Left forelimb (tissue), 1 donor: Measurements from ENCODE around the gene LAMA2.

Source experiments
- DNase-seq: peaks from one replicate; pipeline ENCODE4 v3.0.0-alpha.2; 2018; ENCODE audit warnings: low spot score

Gene LAMA2

DNA sequence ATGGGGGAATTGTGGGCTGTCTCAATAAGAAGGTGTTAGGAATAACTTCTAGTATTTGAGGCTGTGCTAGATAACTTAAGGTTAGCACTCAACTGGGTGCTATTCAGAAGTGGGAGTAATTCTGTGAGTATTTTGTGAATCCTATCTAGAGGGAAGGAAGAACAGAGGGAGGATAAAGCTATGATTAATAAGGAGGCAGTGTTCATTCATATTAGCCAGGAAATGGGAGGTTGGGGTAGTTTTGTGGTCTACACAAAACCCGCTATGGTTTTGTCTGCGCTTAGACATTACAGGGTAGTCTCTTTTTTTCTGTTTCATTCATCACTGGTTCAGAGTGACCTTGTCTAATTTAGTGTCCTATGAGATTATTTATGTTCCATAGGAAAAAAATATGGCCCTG is 486.0 kb downstream of the LAMA2 start:
- no peak for DNase-seq

DNA sequence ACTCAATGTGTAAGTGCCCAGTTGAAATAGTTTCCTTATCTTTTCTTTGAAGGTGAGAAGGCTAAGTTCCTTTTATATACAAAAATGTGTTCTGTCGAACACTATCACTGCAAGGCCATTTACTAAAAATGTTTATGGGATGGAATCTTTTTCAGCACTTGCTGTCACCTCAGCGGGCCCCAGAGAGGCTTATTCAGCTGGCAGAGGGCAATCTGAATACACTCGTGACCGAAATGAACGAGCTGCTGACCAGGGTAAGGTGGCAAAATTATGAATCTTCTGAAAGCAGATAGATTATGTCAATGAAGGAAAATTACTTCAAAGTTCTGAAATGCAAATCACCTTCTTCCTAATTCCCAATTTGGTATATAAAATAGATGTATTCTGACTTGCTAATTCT is 486.8 kb downstream of the LAMA2 start:
- DNase-seq = no peak

DNA sequence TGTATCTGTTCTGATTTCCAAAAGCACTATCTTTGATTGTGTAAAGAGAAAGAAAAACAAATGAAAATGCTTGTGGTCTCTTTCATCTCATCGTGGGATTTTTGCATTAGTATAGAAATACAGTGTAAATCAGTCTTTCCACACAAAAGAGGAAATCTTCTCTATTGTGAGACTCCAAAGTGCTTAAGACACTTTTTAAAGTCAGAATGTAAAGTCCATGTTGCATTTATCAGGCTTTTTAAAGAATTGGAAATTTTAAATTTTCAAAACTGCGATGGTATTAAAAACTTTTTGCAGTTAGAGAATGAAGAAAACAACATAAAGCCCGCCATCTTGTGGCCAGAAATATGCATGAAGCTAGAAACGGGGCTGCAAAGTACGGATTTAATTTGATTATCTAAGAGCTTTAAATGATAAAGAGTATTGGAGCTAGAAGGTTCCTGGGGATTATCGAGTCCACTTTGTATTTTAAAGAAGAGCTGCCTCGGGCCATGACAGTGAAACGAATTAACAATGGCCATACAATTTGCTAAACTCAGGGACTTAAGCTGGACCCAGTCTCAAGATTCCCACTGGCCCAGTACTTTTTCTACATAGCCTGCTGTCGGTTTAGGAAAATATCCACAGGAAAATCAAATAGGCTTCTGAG is 487.5 kb downstream of the LAMA2 start:
- DNase-seq = no peak

DNA sequence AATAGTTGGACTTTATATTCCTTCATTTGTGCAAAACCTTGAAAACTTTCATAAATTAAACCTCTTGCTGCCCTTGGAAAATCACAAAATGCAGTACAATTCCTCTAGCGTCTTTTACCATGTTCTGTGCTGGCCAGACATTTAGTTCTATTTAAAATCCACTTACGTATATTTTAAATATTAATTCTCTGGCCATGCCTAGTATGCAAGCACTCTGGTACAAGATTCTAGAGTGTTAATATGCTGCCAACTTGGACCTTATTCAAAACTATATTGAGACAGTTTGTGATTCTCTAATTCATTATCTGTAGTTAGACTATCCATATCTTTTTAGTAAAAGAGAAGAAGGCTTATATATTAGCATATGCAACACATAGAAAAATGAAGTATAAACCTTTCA is 498.9 kb downstream of the LAMA2 start:
- DNase-seq = no peak

DNA sequence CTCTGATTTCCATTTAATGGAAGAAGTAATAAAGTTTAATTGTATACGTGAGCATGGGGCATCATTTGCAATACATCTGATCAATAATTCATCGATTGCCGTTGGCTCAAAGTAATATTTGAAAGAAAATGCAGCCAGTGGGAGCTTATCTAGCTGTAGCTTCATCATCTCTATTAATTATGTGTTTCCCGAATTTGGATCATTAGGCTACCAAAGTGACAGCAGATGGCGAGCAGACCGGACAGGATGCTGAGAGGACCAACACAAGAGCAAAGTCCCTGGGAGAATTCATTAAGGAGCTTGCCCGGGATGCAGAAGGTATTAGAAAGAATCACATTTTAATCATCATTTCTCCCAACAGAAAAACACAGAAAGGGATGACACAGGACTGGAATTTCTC is 500.0 kb downstream of the LAMA2 start:
- no peak for DNase-seq

DNA sequence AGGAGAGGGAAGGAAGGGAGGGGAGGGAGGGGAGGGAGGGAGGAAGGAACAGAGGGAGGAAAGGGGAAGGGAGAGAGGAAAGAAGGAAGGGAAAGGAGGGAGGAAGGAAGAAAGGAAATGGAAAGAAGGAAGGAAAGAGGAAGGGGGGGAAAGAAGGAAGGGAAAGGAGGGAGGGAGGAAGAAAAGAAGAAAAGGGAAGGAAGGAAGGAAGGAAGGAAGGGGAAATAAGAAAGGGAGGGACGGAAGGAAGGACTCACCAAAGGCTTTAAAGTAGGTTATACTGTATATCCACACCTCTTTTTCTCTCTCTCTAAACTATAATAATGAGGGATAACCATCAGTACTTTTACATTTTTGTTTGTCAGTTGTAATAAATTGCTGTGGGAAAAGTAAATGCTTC is 502.2 kb downstream of the LAMA2 start:
- DNase-seq = no peak

DNA sequence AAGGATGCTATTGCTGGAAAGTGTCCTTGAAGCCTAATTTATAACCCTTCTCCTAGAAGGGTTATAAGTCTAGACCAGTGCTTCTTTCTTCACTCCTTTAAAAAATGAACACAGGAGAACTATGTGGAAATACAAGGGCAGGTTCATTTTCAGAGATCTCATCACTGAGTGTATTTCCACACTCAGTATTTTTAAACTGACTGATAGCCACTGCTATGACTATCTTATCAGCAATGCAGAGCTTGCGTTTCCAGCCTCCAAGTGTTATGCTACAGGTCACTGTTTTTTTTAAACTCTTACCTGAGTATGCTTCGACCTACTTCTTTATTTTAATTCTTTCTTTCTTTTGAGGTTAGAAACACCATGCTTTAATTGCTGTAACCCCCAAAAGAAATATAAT is 508.0 kb downstream of the LAMA2 start:
- DNase-seq = no peak

DNA sequence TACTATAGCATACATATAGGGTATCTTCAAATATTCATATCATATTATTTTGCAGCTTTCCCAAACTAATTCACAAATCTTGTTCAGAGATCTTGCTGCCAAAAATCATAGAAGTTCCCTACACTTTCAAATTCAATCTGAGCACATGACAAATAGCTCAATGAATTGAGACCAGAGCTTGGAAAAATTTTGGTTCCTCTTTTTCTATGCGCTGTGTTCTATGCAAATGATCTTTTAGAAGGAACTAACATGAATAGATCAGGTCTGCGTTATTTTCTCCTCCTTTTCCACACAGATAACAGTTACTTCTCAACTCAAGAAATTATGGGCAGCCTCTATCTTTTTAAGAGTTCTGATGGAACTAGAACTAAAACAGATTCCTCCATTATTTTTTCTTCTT is 510.7 kb downstream of the LAMA2 start:
- no peak for DNase-seq

DNA sequence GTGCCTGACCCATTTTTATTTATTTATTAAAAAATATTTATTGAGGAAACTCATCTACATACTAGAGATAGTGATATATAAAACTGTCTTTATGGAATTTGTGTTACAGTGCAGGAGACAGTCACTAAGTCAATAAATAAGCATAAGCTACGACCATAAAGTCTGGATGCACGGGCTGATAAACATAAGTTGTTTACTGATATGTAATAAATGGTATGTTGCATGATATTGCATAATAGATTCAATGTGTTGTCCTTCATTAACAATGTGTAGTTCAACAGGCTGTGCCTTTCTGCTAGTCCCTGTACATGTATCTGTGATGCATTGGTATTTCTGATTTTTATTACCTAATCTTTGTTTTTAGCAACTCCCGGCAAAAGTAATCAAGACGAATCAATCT is 515.8 kb downstream of the LAMA2 start:
- DNase-seq = no peak

DNA sequence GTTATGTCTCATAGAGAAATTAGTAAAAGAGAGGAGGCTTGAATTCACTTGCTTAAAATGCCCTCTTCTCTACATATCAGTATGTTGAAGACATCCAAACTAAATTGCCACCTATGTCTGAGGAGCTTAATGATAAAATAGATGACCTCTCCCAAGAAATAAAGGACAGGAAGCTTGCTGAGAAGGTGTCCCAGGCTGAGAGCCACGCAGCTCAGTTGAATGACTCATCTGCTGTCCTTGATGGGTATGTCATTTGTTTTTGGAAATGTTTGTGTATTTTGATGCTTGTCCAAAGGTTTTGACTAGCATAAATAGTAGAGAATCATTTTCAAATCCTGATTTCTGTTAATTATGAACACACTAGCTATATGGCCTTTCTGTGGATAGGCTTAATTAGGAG is 519.3 kb downstream of the LAMA2 start:
- no peak for DNase-seq

DNA sequence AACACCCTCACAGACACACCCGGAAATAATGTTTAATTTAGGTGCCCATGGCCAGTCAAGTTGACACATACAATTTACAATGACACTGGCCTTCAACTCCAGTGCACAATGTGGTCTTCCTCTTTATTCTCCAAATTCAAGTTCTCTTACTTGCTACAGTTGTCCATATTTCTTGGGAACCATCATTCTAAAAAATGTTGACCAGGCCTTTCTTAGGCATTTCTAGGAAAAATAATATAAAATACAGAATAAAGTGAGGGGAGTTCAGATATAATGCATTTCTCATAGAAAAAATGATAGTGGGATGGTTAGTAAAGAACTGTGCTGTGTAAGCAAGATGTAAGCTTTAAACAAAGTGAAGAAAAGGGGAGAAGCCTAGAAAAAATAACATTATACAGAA is 528.2 kb downstream of the LAMA2 start:
- no peak for DNase-seq

DNA sequence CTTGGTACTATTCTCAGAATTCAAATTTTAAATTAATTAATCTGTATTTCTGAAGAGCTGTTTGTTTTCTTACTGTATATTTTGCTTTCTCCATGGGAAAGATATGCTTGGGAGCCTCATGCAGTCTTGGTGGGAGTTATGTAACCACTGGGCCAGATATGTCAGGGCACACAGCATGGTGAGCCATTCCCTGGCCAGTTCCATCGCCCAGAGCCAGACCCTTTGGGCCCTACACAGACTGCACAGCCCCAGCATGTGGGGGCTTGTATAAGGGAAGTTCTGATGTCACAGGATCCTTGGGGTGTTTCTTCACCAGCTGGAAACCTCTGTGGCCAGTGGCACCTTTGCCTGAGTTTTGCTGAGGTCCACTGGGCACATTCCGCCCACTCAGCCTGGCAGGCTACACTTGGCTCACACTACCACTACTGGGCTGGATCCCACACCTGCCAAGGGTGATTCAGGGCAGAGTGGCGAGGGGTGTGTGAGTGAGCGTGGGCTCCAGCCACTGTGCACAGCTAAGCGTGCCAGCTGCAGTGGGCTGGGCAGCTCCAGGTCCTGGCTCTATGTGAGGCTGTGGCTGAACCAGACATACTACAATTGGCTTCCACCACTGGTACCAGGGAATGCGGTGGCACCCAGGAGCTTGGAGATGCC is 533.5 kb downstream of the LAMA2 start:
- no peak for DNase-seq

DNA sequence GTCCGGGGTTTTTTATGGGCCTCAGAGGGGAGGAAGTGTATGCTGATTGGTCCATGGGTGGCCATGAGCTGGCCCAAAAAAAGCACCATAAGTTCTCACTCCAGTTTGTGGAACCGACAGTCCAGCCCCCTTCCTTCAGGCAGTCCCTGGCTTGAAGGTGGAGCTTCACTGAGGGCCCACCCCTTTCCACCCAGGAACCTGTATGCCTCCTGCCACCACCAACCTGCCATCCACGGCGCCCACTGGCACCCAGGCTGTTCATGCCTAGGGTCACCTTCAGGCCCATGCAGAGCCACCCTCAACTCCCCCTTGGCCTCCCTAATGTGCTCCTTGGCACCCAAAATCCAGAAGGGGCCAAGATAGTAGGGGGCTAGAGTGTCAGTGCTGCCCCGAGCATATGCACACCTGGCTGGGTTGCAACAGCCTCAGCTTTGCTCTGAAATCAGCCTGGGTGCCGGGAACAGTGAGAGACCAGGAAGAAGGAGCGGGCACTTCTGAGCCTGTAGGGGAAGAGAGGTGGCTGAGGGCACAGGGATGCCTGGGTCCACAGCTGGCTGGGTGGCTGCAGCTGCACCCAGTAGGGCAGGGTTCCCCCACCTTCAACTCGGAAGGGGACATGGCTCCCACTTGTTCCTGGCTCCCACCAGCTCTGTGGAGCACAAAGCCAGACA is 534.6 kb downstream of the LAMA2 start:
- no peak for DNase-seq

DNA sequence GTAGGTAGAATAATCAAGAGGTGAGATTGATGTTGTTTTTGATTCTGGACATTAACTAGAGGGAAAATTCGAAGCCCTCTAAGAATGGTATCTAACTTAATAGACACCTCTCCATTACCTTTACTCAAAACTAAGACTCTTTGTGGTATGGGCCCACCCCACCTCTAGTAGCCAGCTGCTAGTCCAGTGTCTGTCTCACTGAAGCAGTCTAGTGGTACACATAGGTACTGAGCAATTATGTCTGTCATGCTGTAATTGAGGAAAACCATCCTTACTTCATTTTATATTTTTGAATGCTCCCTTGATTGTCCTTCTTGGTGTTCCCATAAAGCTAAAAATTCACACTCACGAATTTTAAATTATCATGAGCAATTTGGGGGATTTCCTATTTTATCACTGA is 536.4 kb downstream of the LAMA2 start:
- DNase-seq = no peak

DNA sequence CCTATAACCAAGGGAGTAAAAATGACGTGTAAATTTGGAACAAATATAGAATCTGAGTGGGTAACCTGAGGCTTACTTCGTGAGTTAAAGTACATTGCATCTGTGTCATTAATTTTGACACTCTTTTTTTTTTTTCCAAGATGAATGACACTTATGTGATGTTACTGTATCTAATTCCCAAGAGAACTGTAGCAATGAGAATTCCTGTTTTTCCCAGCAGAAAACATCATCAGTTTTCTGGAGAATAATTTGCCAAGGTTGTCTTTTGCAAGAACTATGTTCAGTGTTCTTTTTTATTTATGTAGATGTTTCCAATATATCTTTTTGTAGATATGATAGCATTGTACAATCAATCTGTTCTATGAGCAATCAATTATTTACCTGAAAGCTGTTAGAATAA is 543.4 kb downstream of the LAMA2 start:
- DNase-seq = no peak

DNA sequence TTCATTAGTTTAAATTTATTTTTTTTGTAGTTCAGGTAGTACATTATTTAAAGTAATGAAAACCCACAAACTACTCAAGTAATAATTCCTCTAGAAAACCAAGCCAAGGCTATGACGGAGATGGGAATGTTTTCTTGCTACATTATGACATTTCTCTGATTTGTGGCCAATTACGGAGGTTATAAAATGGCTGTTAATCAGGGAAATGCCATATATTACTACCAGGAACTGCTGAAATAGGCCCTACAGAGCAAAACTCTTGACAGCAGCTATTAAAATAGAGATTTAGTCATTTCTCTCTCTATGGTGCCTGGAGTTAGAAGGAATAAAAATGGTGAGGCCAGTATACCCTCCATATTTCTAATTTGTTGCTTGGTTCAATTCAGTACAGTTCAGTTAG is 547.0 kb downstream of the LAMA2 start:
- no peak for DNase-seq

DNA sequence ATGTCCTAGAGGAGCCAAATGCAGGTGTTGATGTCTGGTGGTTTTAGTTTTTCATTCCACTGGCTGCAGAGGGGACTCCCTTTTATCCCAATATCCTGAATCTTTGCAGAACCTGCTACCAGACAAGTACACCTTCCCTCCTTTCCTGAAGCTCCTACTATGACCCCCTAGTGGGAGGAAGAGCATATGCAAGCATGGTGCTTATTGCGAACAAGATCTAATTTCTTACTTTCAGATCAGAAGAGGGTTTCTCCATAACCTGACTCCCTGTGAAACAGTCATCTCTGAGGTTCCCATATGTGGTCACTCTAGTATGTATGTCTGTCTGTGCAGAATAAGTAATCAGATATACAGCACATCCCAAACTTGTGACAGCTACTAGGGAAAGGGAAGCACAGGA is 549.8 kb downstream of the LAMA2 start:
- DNase-seq = no peak

DNA sequence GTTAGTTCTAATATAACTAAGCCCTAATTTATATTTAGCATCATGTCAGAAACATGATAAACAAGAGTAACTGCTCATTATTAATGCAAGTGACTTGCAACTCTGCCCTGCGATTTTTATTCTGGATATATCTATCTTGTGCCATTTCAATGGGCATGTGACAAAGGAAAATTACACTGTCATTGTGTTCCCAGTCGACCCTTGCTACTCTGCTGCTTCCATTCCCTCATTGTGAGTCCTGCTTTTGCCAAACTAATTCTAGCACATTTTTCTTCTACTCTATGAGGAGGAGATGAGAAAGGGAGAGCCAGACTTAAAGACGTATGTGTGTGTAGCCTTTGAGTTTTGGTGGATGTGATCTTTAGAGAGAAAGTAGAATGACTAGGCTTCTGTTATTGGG is 551.2 kb downstream of the LAMA2 start:
- no peak for DNase-seq

DNA sequence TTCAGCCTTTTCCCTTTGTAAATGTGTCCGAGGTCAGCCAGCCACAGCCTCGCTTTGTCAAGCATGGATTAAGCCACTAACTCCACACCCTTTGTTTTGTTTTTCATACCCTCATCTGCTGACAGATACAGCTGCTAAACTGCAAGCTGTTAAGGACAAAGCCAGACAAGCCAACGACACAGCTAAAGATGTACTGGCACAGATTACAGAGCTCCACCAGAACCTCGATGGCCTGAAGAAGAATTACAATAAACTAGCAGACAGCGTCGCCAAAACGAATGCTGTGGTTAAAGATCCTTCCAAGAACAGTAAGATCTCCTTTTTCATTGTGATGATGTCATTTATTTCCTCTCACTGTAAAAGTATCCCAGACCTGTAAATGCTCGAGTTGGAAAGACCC is 557.8 kb downstream of the LAMA2 start:
- DNase-seq = no peak

DNA sequence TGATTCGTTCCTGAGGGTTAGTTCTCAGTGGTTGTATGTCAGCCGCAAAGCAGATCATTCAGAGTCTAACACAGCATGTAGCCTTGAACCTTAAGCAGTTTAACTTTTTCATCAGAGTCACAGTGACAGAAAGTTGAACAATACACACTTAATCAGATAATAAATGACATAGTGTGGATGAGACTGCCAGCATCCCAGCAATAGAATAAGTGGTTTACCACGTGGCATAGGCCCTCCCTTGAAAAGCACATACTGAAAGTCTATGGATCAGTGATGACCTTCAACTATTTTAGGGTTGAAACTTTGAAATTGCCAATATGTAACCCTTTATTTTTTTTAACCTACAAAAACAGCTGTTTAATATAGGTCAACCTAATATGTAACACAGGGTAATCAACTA is 561.7 kb downstream of the LAMA2 start:
- no peak for DNase-seq

DNA sequence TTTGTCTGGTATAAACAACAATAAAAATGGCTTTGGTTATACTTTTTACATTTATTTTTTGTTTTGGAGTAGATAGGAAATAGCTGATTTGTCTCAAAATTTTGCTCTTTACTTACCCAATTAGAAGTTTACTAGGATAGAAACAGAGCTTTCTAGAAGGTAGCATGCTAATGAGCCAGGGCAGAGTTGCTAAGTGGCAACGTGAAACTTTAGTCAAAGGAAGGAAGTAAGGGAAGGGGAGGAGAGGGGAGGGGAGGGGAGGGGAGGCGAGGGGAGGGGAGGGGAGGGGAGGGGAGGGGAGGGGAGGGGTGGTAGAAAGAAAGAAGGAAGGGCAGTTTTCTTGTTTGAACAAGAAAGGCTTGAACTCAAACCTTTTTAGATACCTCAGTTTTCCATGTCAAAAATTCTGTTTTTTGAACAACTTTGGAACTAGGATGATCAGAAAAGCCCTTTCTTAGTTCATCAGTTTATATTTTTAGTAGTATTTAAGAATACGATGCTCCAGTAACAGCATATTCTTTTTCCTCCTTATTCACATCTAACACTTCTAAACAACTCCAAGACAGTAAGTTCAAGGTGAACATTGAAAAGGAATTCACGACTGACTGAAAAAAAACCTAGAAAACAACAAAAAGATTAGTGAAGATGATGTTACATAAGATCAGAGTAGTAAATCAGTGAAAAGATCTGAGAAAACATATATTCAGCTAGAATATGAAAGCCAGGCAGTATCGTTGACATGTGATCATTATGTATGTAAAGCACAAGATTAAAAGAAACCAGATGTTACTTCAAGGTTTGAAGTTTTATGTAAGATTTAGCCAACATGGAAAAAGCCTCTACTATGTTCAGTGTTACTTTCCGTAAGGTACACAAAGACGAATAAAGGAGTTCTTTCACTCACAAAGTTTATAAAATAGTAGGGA is 563.6 kb downstream of the LAMA2 start:
- DNase-seq = no peak

DNA sequence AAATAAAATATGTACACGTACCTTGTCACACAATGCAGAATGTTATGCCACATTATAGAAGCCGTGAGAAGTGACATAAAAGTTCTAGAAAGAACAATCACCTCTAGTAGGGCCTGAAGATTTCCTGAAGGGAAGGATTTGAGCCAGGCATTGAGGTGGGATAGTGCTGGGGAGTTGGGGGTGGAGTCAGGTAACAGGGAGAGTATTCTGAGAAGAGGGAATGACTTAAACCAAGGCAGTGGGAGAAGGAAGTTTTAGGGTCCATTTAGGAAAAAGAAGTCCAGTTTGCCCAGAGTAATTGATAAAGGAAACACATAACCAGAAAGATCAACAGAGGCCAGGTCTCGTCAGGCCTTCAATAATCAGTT is 564.2 kb downstream of the LAMA2 start:
- DNase-seq = no peak

DNA sequence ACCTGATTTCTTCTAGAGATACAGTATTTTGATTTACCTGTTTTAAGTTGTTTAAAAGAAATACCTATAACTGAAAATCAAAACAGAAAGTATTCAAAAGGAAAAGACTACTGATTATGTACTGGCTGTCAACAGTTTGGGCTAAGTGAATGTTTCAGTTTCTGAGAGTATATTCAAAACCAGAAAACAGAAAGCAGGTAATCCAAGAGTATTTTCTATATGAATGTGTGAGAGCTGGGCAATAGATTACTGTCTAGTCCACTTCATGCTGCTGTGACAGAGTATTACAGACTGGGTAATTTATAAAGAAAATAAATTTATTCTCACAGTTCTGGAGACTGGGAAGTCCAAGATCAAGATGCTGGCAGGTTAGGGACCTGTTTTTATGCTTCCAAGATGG is 566.0 kb downstream of the LAMA2 start:
- no peak for DNase-seq
